ENCODE data around the gene CAT. TPM values are rescaled to one million over a fixed set of nuclear protein-coding genes. Genes with fewer than 3 reads are reported as not detected.

The CAT gene
- total RNA-seq (2021; ENCODE audit: unreplicated experiment) (65.9 TPM), Bru-seq, nascent RNA (percentile 89 among the genes with signal in this experiment), BruChase-seq, experiment 1, labeled RNA remaining after a 2-hour chase (percentile 75 among the genes with signal in this experiment), BruChase-seq, experiment 2, labeled RNA remaining after a 6-hour chase (percentile 83 among the genes with signal in this experiment)
- 71.5 TPM for polyA plus RNA-seq (2012; ENCODE audit: insufficient read length)
- long read RNA-seq, transcript CAT-201 (13 exons, 2,302 nt): major isoform, 72 of 97 reads
- long read RNA-seq, partial matches to known transcripts: 16 of 97 reads
- long read RNA-seq, other reads (novel, unspliced or antisense): 7 of 97 reads

DNA sequence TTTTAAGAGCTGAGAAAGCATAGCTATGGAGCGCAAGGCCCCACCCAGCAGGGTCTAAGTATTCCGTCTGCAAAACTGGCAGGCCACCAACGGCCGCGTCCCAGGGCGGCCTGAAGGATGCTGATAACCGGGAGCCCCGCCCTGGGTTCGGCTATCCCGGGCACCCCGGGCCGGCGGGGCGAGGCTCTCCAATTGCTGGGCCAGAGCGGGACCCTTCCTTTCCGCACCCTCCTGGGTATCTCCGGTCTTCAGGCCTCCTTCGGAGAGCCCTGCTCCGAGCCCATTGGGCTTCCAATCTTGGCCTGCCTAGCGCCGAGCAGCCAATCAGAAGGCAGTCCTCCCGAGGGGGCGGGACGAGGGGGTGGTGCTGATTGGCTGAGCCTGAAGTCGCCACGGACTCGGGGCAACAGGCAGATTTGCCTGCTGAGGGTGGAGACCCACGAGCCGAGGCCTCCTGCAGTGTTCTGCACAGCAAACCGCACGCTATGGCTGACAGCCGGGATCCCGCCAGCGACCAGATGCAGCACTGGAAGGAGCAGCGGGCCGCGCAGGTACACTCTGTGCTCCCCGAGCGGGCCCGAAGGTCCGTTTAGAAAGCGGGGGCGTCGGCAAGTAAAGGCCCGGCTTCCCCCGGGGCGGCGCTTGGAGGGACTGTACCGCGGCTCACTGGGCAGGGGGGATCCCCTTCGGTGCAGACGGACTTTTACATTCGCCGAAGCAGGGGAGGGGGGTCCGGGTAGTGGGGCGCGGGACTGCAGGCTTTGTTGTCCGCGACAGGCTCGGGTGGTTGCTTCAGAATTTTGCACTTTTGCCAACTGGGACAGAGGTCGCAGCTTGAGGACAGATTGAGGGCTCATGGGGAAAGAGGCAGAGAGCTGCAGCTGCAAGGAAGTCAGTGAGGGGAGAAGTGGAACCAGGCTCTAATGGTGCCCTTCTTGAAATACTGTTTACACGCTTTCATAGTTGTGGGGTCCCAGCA is at the start of gene CAT:
Gene CAT (plus strand): TSS at position 406 of the 979 bp plus-strand sequence. CDS start 80 bp downstream, at position 486.
- POLR2A ChIA-PET: interaction anchor here (0.6 kb wide), 2 partner anchors 12 to 425 kb away, joined by 4 to 5 read pairs; no protein-coding TSS in a partner anchor
- H3K4me3 ChIP-seq (ENCODE audit: low read depth in 2 of 2, low read length in 2 of 2): peak within 1 kb of the TSS; percentile 92 to 96

DNA sequence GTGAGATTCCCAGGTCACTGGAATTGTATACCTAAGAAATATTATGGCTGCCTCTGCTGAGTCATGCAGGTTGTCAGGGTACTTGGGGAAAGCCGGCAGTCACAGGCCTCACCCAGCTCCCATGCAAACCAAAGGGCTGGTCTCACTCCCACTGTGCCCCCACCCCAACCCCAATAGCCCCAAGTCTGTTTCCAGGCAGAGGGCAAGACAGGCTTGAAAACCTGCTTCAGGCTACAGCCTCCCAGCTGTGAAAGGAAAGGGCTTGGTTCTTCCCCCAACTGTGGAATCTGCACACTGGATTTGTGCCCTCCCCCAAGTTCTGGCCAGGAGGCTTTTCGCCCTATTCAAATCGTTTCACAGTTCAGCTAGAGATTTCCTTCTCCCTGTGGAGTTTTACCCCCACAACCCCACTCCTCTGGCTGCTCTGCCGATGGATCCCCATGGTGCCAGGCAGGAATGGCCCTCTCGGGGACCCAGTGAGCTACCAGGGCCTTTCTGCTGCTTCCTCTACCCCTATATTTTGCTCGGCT is 43.9 kb upstream of the CAT start:
- Histone ChIP-seq H3K27ac (ENCODE audit: low read length) (no peak overlapping the region; the same call in 1 of the 2 replicates), H3K36me3 (ENCODE audit: control insufficient read depth, insufficient read depth, low read length) (no peaks in the 10 kb centered on the region), H3K4me3 (ENCODE audit: low read depth in 2 of 2, low read length in 2 of 2) (no peak overlapping the region), H3K27me3 (ENCODE audit: control insufficient read depth, insufficient read depth, low read length) (no peaks in the 10 kb centered on the region), H3K4me1 (ENCODE audit: control insufficient read depth, insufficient read depth, low read length) (no peaks in the 10 kb centered on the region), H3K9me3 (ENCODE audit: control insufficient read depth, insufficient read depth, low read depth, low read length) (peaks cover 6% of the 10 kb centered on the region; the same call in 1 of the 2 replicates)
- DNase-seq (ENCODE audit: low read depth, low spot score) (no peak), ATAC-seq (no peak)
- intact Hi-C loops (cut with micrococcal nuclease; ENCODE audit: unreplicated experiment): no loop called here
- ChIA-PET POLR2A (no interaction called here), CTCF (no interaction called here)
- no peak for TF ChIP-seq TCF7L2 (IDR thresholded peaks at IDR 0.05; ENCODE audit: low read depth, low read length)
- TF ChIP-seq, protein P1, sequence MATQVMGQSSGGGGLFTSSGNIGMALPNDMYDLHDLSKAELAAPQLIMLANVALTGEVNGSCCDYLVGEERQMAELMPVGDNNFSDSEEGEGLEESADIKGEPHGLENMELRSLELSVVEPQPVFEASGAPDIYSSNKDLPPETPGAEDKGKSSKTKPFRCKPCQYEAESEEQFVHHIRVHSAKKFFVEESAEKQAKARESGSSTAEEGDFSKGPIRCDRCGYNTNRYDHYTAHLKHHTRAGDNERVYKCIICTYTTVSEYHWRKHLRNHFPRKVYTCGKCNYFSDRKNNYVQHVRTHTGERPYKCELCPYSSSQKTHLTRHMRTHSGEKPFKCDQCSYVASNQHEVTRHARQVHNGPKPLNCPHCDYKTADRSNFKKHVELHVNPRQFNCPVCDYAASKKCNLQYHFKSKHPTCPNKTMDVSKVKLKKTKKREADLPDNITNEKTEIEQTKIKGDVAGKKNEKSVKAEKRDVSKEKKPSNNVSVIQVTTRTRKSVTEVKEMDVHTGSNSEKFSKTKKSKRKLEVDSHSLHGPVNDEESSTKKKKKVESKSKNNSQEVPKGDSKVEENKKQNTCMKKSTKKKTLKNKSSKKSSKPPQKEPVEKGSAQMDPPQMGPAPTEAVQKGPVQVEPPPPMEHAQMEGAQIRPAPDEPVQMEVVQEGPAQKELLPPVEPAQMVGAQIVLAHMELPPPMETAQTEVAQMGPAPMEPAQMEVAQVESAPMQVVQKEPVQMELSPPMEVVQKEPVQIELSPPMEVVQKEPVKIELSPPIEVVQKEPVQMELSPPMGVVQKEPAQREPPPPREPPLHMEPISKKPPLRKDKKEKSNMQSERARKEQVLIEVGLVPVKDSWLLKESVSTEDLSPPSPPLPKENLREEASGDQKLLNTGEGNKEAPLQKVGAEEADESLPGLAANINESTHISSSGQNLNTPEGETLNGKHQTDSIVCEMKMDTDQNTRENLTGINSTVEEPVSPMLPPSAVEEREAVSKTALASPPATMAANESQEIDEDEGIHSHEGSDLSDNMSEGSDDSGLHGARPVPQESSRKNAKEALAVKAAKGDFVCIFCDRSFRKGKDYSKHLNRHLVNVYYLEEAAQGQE (IDR thresholded peaks at IDR 0.05; ENCODE audit: insufficient read depth in 1 of 2, low read depth in 2 of 2, low read length in 1 of 2): no peak
- no peak for TF ChIP-seq POLR2AphosphoS5 (IDR thresholded peaks at IDR 0.05; ENCODE audit: low read depth, low read length)
- TF ChIP-seq, protein P2, sequence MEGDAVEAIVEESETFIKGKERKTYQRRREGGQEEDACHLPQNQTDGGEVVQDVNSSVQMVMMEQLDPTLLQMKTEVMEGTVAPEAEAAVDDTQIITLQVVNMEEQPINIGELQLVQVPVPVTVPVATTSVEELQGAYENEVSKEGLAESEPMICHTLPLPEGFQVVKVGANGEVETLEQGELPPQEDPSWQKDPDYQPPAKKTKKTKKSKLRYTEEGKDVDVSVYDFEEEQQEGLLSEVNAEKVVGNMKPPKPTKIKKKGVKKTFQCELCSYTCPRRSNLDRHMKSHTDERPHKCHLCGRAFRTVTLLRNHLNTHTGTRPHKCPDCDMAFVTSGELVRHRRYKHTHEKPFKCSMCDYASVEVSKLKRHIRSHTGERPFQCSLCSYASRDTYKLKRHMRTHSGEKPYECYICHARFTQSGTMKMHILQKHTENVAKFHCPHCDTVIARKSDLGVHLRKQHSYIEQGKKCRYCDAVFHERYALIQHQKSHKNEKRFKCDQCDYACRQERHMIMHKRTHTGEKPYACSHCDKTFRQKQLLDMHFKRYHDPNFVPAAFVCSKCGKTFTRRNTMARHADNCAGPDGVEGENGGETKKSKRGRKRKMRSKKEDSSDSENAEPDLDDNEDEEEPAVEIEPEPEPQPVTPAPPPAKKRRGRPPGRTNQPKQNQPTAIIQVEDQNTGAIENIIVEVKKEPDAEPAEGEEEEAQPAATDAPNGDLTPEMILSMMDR (IDR thresholded peaks at IDR 0.05): no peak
- no peak for TF ChIP-seq SIN3A (IDR thresholded peaks at IDR 0.05; ENCODE audit: borderline replicate concordance, insufficient read depth, low read depth, low read length)
- BruUV-seq (replicated peaks): no TSS peak
- in situ Hi-C loops (cut with HindIII; ENCODE audit: low pct_unique_long_range_greater_than_20kb, low sequenced_read_pairs): no loop called here

More for the DNA sequence above, at the start of gene CAT:
- CTCF ChIA-PET: no interaction called here
- Histone ChIP-seq H3K27ac (ENCODE audit: low read length) (peak within 1 kb of the TSS; percentile 95), H3K9me3 (ENCODE audit: control insufficient read depth, insufficient read depth, low read depth, low read length) (no peaks in the 10 kb centered on the region; the same call in 1 of the 2 replicates), H3K36me3 (ENCODE audit: control insufficient read depth, insufficient read depth, low read length) (no peaks in the 10 kb centered on the region; the same call in 1 of the 2 replicates), H3K4me1 (ENCODE audit: control insufficient read depth, insufficient read depth, low read length) (peaks cover 7% of the 10 kb centered on the region), H3K27me3 (ENCODE audit: control insufficient read depth, insufficient read depth, low read length) (no peaks in the 10 kb centered on the region)
- intact Hi-C loops (cut with micrococcal nuclease; ENCODE audit: unreplicated experiment) (no loop called here), in situ Hi-C loops (cut with HindIII; ENCODE audit: low pct_unique_long_range_greater_than_20kb, low sequenced_read_pairs) (no loop called here)
- ATAC-seq (peak; percentile 100), DNase-seq (ENCODE audit: low read depth, low spot score) (peak; percentile 85)
- TF ChIP-seq, protein P1 (IDR thresholded peaks at IDR 0.05; ENCODE audit: insufficient read depth in 1 of 2, low read depth in 2 of 2, low read length in 1 of 2): no peak
- TF ChIP-seq POLR2AphosphoS5 (IDR thresholded peaks at IDR 0.05; ENCODE audit: low read depth, low read length): peak; percentile 55; the same call in 1 of the 2 replicates
- no TSS peak for BruUV-seq (replicated peaks)
